Bone marrow (tissue), 2 donors: Measurements from ENCODE around the gene KIAA1217.

Experiments used
- DNase-seq, 2 donors: peaks; one replicate each; lab custom pipeline; 2025; lab: John Stamatoyannopoulos, UW

KIAA1217 gene

DNA sequence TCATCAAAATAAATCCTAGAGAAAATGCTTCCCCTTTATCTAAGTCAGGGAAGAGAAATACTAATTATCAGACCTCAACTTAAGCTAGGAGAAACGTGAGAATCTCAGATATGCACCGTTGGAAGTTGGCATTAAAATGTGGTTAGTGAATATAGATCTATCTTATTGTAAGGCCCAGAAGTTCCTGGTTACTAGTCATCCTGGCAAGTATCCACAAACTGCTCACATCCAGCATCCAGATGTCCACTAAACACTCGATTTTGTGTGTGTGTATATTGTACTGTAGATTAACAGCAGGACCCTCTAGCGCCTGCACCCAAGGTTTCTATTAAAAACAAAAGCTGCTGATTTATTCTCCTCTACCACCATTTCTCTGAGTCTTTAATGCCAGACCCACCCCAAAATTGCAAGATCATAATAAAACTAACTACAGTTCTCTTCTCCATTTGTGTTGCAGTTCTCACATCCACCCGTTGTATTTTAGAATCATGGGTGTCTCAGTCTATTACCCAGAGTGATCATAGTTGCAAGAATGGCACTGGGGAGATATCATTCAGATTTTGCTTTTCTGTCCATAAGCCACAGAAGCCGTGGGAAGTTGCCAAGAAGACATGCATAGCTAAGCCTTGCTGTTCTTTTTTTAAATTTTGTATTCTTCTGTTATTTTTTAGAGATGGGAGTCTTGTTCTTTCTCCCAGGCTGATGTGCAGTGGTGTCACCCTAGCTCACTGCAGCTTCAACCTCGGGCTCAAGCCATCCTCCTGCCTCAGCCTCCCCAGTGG, 165.4 kb downstream of the KIAA1217 start:
- DNase-seq, result no peak

DNA sequence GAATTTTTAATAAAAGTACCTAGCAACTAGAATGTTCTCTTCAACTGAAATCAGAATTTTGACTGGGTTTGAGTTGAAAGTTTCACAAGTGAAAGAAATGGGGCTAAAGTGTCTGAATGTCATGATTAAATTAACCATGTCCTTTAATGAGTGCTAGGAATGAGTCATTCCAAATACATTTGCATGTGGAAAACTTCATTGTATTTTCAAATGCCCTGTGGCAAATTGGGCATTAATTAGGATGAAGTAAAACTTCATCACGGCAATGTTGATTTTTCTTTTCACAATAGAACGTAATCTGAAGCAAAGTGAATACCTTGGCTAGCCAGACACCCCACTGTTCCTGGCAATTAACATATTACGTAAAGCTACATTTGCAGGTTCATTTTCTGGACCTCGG, 166.6 kb downstream of the KIAA1217 start:
- no peak for DNase-seq

GRCh38 chr10:24376731-24377130, 167.8 kb downstream of the KIAA1217 start:
- no peak for DNase-seq

- DNase-seq, result no peak
These were observed 169.4 kb downstream of the KIAA1217 start for GRCh38 chr10:24378126-24378920.

DNA sequence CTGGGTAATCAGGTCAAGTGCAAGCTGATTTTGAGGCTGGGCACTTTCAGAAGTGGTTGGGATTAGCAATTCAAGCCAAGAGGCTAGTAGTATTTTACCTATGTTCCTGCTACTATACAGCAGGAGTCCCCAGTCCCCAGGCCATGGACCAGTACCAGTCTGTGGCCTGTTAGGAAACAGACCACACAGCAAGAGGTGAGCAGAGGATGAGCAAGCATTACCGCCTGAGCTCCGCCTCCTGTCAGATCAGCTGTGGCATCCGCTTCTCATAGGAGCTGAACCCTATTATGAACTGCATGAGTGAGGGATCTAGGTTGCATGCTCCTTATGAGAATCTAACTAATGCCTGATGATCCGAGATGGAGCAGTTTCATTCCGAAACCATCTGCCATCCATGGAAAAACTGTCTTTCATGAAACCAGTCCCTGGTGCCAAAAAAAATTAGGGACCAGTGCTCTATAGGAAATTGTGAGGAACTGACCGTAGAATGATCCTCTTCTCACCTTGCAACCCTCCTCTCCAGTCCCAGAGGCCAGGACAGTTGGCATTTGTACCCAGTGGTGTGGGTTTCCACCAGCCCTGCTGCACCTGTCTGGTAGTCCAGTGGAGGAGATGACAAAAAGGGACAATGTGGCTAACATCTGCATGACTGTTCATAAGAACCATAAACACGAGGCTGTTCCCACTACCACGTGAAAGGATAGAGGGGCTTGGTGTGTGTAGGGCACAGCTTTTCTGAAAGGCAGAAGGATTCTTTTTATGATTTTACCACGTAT, 172.5 kb downstream of the KIAA1217 start:
- DNase-seq, result no peak

- no peak for DNase-seq
These were observed 173.1 kb downstream of the KIAA1217 start for GRCh38 chr10:24382045-24382444.

DNA sequence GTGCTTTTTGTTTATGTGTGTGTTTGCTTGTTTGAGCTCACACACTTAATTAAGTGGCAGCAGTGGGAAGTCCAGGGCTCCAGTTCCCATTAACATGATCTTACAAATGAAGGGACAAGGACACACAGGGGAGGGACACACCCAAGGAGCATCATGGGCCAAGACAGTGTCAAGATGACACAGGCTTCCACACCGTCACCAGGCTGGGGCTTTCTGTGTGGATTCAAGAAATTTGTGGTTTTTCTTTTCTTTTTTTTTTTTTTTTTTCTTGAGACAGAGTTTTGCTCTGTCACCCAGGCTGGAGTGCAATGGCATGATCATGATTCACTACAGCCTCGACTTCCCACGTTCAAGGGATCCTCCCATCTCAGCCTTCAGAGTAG, 173.6 kb downstream of the KIAA1217 start:
- DNase-seq, result no peak

DNA sequence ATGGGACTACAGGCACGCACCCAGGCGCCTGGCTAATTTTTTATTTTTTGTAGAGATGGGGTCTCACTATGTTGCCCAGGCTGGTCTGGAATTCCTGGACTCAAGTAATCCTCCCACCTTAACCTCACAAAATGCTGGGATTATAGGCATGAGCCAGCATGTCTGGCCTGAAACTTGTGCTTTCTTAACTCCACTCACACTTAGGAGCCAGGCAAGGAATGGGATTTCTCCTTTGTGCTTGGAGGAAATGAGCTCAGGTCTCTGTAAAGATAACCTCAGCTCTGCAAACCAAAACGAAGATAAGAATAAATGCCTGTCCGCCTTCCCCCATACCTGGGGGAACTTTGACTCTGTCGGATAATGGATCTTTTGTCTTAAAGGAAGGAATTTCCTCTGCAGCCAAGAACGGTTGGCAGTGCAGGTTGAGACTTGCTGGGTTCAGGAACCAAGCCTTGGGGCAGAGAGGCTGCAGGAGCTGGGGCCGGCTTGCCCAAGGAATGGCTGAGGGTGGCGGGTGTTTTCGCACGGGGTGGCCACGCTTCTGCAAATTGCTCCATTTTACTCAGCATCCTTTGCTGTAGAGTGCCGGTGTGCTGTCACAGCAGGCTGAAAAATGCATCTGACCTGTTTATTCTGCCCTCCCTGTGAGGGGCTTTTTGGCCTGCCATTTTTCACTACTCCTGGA, 174.2 kb downstream of the KIAA1217 start:
- no peak for DNase-seq

GRCh38 chr10:24383681-24384106, 174.8 kb downstream of the KIAA1217 start:
- DNase-seq, result no peak

- no peak for DNase-seq
These were observed 176.0 kb downstream of the KIAA1217 start for GRCh38 chr10:24384954-24385353.

- no peak for DNase-seq
These were observed 176.8 kb downstream of the KIAA1217 start for GRCh38 chr10:24385776-24386175.

DNA sequence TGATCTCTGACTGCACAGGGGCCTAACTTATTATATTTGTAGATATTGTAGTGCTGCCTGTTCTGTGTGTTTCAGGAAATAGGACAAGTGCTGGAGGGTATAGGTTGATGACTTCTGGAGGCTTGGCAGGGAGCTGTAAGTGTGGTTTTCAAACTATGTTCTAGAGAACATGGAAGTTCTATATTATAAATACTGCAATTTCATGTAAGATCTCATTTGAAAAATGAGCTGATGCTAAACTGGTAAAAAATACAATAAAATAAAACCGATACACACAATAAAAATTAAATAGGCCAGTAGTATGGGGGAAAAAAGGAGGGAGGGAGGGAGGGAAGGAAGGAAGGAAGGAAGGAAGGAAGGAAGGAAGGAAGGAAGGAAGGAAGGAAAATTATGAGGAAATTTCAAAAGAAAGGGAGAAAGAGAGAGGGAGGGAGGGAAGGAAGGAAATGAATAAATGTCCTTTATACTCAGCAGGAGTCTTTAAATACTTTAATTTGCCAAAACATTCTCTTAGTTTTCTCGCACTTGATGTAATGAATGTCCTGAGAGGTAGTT, 181.3 kb downstream of the KIAA1217 start:
- no peak for DNase-seq

DNA sequence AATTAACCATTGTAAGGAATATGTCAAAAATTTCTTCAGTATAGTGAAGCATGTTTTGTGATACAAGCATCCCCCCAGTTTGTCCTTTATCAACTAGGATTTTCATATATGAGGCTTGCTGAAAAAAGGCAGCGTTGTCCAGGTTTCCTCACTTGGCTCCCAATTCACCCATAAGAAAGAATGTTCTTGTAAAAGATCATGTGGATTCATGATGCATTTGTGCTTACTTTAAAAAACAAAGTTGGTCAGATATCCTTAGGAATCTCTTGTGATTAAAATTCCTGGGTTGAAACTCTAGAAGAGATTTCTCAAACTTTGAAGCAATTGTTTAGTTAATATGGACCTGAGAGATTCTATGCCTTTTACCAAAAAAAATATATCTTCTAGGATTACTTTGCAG, 181.8 kb downstream of the KIAA1217 start:
- no peak for DNase-seq

- no peak for DNase-seq
These were observed 184.3 kb downstream of the KIAA1217 start for GRCh38 chr10:24393201-24393600.

DNA sequence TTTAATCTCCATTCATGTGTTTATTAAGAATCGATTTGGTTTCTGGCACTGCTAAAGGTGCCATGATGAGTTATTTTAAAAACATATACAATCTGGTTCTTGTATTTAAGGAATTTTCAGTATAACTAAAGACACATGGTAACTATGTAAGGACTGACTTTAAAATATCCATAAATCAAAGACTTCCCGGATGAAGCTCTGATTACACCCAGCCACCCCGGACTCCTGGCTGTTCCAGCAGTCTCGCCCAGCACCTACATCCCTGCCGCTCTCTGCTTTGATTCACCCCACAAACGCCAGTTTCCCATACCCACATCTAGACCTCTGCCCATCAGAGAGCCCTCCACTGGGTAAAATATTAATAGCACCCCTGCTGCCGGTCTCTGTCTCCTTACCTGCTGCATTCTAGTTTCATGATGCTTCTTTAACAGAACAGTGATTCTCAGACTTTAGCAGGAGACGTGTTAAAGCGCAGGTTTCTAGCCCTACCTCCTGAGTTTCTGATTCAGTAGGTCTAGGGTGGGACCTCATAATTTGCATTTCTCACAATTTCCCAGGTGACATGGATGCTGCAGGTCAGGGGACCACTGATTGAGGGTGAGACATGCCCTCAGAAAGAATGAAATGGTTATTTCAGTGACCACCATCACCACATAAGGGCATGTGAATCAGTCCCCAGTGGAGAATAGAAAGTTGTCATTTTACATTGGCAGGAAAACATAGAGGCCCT, 185.7 kb downstream of the KIAA1217 start:
- no peak for DNase-seq

- DNase-seq, result no peak
These were observed 187.5 kb downstream of the KIAA1217 start for GRCh38 chr10:24396396-24396795.

DNA sequence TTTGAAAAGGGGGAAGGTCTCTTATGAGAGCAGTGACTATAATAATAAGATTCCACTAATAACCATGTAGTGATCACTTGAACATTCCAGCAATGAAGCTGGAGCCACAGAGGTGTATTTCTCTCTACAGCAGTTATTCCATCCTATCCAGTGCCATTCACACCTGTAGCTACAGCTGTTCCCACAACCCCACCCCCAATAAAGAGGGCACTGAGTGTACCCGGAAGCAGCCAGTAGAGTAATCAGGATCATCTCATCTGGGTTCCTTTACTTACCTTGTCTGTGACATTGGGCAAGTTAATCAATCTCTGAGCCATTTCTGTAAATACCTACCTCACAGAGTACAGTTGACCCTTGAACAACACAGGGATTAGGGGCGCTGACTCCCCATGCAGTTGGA, 188.7 kb downstream of the KIAA1217 start:
- DNase-seq, result no peak

DNA sequence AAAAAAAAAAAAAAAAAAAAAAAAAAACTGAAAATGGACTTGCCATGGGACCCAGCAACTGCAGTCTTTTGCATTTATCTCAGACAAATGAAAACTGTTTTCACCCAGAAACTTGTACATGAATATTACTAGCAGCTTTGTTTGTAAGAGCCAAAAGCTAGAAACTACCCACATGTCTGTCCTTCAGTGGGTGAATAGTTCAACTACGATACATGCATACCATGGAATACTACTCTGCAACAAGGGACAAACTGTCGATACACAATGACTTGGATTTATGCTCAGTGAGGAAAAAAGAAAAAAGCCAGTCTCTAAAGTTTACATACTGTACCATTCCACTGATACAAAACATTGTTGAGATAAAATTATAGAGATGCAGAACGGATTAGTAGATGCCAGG, 195.6 kb downstream of the KIAA1217 start:
- no peak for DNase-seq

- DNase-seq, result no peak
These were observed 196.7 kb downstream of the KIAA1217 start for GRCh38 chr10:24405635-24406034.

DNA sequence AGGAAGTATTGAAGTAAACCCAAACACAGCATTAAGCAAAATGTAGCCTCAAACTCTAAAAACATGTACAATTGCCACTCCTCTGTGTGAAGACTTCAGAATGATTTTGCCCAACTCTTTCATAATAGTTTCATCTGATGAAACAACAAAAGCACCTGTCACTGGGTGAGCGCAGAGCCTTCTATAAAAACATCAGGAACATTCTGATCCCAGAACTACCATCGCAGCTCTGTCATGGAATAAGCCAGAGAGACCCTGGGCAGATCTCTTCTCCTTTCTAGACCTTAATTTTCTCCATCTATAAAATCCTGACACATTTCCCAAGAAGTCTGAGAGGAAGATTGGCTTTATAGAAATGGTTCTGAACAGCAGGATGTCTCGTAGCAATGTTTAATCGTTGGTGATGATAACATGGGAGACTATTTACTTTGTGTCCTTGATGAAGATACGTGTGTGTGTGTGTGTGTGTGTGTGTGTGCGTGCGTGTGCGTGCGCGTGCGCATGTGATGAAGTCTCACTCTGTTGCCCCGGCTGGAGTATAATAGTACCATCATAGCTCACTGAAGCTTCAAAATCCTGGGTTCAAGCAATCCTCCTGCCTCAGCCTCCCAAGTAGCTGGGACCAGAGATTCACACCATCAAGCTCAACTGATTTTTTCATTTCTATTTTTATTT, 198.0 kb downstream of the KIAA1217 start:
- no peak for DNase-seq
